ENCODE results near the gene HES1. TPM values are rescaled to one million over a fixed set of nuclear protein-coding genes. Genes with fewer than 3 reads are reported as not detected.

The HES1 gene
- total RNA-seq, 1 donor from 2014 or later = 40.3 TPM

DNA sequence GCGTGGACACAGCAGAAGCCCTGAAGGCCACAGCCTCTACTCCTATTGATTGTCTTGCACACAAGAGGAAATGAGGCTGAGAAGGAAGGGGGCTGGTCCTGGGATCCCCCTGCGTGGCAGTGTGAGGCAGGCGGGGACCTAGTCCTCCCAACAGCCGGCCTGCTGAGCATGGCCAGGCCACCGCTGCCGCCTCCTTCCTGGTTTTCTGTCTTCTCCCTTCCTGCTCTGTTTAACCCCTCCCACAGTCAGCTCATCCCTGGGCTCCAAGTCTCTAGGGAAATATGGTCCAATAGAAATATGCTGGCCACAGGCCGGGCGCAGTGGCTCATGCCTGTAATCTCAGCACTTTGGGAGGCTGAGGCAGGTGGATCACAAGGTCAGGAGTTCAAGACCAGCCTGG is 42.1 kb upstream of the HES1 start:
- H3K4me3 Mint-ChIP-seq (ENCODE audit: unreplicated experiment) = no peak overlapping the region
- H3K9me3 Mint-ChIP-seq (ENCODE audit: unreplicated experiment) = no peaks in the 10 kb centered on the region
- peaks cover 2% of the 10 kb centered on the region for H3K36me3 Mint-ChIP-seq (ENCODE audit: low read depth, unreplicated experiment)
- no peak overlapping the region for H3K27ac Mint-ChIP-seq (ENCODE audit: unreplicated experiment)
- peaks cover 3% of the 10 kb centered on the region for H3K27me3 Mint-ChIP-seq (ENCODE audit: unreplicated experiment)
- H3K4me1 Mint-ChIP-seq (ENCODE audit: unreplicated experiment) = peaks cover 21% of the 10 kb centered on the region
- DNase-seq (ENCODE audit: low spot score) = peak; percentile 8
- TF ChIP-seq, protein P1, sequence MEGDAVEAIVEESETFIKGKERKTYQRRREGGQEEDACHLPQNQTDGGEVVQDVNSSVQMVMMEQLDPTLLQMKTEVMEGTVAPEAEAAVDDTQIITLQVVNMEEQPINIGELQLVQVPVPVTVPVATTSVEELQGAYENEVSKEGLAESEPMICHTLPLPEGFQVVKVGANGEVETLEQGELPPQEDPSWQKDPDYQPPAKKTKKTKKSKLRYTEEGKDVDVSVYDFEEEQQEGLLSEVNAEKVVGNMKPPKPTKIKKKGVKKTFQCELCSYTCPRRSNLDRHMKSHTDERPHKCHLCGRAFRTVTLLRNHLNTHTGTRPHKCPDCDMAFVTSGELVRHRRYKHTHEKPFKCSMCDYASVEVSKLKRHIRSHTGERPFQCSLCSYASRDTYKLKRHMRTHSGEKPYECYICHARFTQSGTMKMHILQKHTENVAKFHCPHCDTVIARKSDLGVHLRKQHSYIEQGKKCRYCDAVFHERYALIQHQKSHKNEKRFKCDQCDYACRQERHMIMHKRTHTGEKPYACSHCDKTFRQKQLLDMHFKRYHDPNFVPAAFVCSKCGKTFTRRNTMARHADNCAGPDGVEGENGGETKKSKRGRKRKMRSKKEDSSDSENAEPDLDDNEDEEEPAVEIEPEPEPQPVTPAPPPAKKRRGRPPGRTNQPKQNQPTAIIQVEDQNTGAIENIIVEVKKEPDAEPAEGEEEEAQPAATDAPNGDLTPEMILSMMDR (IDR thresholded peaks at IDR 0.05; ENCODE audit: unreplicated experiment) = no peak

GRCh38 chr3:194095464-194095863 is 40.5 kb upstream of the HES1 start:
- H3K27me3 Mint-ChIP-seq (ENCODE audit: unreplicated experiment) = peaks cover 6% of the 10 kb centered on the region
- DNase-seq (ENCODE audit: low spot score) = peak; percentile 23
- peaks cover 25% of the 10 kb centered on the region for H3K4me1 Mint-ChIP-seq (ENCODE audit: unreplicated experiment)
- TF ChIP-seq, protein P1 (IDR thresholded peaks at IDR 0.05; ENCODE audit: unreplicated experiment) = no peak
- peaks cover 4% of the 10 kb centered on the region for H3K36me3 Mint-ChIP-seq (ENCODE audit: low read depth, unreplicated experiment)
- H3K27ac Mint-ChIP-seq (ENCODE audit: unreplicated experiment) = no peak overlapping the region
- H3K4me3 Mint-ChIP-seq (ENCODE audit: unreplicated experiment) = no peak overlapping the region
- H3K9me3 Mint-ChIP-seq (ENCODE audit: unreplicated experiment) = no peaks in the 10 kb centered on the region

DNA sequence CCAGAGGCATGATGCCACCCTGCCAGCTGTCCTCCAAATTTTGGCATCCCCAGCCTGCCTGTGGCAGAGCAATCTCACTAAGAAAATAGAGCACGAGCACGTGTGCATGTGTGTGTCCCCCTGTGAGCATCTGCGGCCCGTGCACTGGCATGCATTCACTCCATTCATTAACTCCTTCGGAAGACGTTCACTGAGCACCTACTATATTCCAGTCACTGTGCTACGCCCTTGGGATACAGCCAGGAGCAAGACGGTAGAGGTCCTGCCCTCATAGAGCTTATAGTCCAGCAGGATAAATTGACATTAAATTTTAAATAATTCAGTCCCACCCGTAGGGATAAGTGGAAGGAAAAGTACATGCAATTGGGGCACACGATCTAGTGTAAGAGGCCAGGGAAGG is 40.0 kb upstream of the HES1 start:
- no peak for DNase-seq (ENCODE audit: low spot score)
- TF ChIP-seq, protein P1 (IDR thresholded peaks at IDR 0.05; ENCODE audit: unreplicated experiment) = no peak
- H3K4me1 Mint-ChIP-seq (ENCODE audit: unreplicated experiment) = peaks cover 25% of the 10 kb centered on the region
- H3K36me3 Mint-ChIP-seq (ENCODE audit: low read depth, unreplicated experiment) = peaks cover 4% of the 10 kb centered on the region
- H3K9me3 Mint-ChIP-seq (ENCODE audit: unreplicated experiment) = no peaks in the 10 kb centered on the region
- peaks cover 6% of the 10 kb centered on the region for H3K27me3 Mint-ChIP-seq (ENCODE audit: unreplicated experiment)
- no peak overlapping the region for H3K4me3 Mint-ChIP-seq (ENCODE audit: unreplicated experiment)
- H3K27ac Mint-ChIP-seq (ENCODE audit: unreplicated experiment) = no peak overlapping the region

DNA sequence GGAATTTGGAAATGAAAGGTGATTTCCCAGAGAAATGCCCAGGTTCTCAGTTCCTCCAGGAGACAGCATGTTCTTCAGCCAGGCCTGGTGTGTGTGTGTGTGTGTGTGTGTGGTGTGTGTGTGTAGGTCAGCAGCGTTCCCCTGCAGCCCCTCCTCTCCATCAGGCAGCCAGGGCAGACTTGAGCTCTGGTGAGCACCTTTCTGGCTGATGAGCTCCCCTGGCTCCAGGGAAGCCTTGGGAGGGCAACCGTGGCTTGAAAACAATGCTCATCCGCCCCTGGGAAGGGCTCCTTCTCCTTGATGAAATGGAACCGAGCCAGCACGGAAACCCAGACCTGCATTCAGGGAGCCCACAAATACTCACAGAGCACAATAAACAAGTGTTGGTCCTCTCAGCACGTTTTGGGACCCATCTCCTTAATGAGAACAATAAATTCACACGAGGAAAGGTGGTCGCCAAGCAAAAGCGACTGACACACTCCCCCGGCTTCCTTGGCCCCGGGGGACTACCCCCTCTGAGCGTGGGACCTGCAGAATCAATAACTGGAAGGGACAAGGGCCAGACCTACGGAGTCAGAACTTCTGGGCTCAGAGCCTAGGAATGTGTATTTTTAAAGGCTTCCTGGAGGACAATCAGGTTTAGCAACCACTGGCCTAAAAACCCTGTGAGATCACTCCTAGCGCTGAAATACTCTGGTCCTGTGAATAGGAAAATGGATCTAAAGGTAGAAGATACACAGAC is 38.6 kb upstream of the HES1 start:
- no peaks in the 10 kb centered on the region for H3K9me3 Mint-ChIP-seq (ENCODE audit: unreplicated experiment)
- no peak overlapping the region for H3K4me3 Mint-ChIP-seq (ENCODE audit: unreplicated experiment)
- H3K4me1 Mint-ChIP-seq (ENCODE audit: unreplicated experiment) = peaks cover 25% of the 10 kb centered on the region
- H3K36me3 Mint-ChIP-seq (ENCODE audit: low read depth, unreplicated experiment) = peaks cover 4% of the 10 kb centered on the region
- H3K27me3 Mint-ChIP-seq (ENCODE audit: unreplicated experiment) = peaks cover 6% of the 10 kb centered on the region
- no peak for DNase-seq (ENCODE audit: low spot score)
- TF ChIP-seq, protein P1 (IDR thresholded peaks at IDR 0.05; ENCODE audit: unreplicated experiment) = no peak
- no peak overlapping the region for H3K27ac Mint-ChIP-seq (ENCODE audit: unreplicated experiment)

- Mint-ChIP-seq H3K36me3 (ENCODE audit: low read depth, unreplicated experiment) (peaks cover 4% of the 10 kb centered on the region), H3K27ac (ENCODE audit: unreplicated experiment) (no peak overlapping the region), H3K4me1 (ENCODE audit: unreplicated experiment) (peaks cover 25% of the 10 kb centered on the region)
Measured at GRCh38 chr3:194098081-194098842, 37.7 kb upstream of the HES1 start.

More at GRCh38 chr3:194098081-194098842, 37.7 kb upstream of the HES1 start:
- no peaks in the 10 kb centered on the region for H3K9me3 Mint-ChIP-seq (ENCODE audit: unreplicated experiment)
- H3K27me3 Mint-ChIP-seq (ENCODE audit: unreplicated experiment) = peaks cover 6% of the 10 kb centered on the region
- no peak for DNase-seq (ENCODE audit: low spot score)
- H3K4me3 Mint-ChIP-seq (ENCODE audit: unreplicated experiment) = no peak overlapping the region
- TF ChIP-seq, protein P1 (IDR thresholded peaks at IDR 0.05; ENCODE audit: unreplicated experiment) = no peak
